Renal cortical epithelial cell (primary cell): ENCODE measurements around the gene WDR37. TPM values are rescaled to one million over a fixed set of nuclear protein-coding genes. Genes with fewer than 3 reads are reported as not detected.
A peak's percentile ranks its signal among the peaks of the same experiment; 100 is the strongest.
"Not testable (repeated sequence)": the region's sequence is repeated elsewhere in the genome, so short reads cannot be mapped to it uniquely, and the experiment has no call there.

Source experiments
- DNase-seq: peaks from one replicate; pipeline ENCODE4 v3.0.0-alpha.2; 2011; ENCODE audit warnings: low read depth
- total RNA-seq: library from RNA; depleted of rRNA; stranded (reverse); fragments of >200 nt; gene quantifications from 2 replicates; pipeline ENCODE4 v1.2.3, GENCODE V29; 2014

Gene WDR37
- total RNA-seq, 1 donor from 2014 or later, result 24.3 TPM

DNA sequence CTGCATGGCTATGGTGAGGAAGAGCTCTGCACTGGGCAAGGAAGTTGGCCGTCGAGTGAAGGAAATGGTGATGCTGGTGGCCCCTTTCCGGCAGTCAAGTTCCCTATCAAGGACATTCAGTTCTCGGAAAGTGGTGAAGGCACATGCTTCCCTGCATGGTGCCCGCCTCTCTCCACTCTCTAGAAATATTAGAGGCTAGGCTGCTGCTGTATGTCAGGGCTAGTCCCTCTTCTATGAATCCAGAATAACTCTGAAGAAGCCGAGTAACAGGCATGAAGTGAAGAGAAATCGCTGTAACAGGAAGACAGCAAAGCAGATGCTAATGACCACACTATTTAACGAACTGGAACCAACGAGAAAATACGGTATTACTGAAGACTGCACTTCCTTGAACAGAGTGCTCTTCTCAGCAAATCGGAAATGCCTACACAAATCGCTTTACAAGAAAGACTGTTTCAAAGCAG is 12.6 kb upstream of the WDR37 start:
- DNase-seq, result peak; percentile 28

DNA sequence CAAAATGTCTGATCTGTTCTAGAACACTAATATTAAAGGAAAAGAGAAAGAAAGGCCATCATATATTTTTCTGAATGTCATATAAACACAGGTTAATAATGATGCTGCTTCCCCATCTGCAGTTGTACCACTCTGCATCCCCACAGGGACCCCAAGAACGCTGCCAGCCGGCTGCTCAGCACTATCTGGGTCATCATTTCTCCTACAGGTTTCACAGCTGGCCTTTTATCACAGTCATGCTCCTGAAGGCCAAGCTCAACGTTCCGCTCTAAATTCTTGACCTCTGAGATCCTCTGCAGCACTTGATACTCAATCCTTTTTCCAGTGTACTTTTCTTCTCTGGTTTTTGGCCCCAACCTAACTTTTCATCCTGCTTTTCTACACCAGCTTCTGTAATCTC is 12.0 kb upstream of the WDR37 start:
- DNase-seq, result no peak

DNA sequence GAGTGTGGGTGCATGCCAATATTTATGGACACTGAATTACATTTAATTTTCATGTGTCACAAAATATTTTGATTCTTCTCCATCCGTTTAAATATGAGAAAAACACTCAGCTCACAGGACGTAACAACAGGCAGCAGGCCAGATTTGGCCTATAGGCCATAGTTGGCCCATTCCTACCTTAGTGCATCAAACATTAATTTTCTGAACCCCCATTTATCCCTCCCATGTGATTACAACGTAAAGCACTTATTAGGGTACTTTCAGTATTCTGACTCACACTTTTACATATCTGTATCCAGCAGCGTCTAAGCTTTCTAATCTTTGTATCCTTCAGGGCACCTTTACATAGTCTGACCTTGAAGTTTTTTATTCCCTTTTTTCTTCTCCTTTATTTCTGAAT is 11.2 kb upstream of the WDR37 start:
- no peak for DNase-seq

DNA sequence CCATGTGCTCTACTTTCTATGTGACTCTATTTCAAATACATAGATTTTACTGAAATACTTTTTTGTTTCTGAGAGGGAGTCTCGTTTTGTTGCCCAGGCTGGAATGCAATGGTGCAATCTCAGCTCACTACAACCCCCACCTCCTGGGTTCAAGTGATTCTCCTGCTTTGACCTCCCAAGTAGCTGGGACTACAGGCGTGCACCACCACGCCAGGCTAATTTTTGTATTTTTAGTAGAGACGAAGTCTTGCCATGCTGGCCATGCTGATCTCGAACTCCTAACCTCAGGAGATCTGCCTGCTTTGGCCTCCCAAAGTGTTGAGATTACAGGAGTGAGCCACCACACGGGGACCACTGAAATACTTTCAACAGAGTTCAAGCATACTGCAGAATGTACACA is 10.8 kb upstream of the WDR37 start:
- no peak for DNase-seq

DNA sequence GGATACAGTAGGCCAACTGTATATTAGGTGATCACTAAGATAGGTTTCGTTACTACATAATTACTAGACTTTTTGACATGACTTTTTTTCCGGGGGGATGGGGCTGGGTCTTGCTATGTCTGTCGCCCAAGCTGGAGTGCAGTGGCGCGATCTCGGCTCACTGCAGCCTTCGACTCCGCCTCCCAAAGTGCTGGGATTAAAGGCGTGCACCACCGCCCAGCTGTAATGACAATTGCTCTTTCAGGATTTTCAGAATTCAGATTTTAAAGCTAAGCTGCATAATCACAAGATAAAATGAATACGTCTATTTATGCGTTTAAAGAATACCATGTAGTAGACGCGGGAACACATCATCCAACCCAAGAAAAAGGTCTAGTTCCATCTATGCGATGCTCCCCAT is 8.2 kb upstream of the WDR37 start:
- no peak for DNase-seq

DNA sequence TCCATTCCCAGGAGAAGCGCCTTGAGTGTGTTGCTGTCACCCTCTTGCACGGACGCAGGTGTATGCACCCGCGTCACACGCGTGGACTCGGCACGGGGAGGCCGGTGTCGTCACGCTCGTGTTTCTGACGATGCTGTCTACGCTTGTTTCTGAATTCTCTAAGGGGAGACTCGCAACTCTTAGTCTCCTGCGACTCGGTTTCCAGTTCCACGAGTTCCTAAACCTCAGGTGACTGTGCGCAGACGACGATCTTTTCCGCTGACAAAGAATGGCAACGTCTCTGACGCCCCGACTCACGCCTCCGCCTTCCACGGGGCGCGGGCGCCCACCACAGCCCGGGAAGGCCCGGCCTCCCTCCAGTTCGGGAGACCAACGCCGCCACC is 7.8 kb upstream of the WDR37 start:
- no peak for DNase-seq

DNA sequence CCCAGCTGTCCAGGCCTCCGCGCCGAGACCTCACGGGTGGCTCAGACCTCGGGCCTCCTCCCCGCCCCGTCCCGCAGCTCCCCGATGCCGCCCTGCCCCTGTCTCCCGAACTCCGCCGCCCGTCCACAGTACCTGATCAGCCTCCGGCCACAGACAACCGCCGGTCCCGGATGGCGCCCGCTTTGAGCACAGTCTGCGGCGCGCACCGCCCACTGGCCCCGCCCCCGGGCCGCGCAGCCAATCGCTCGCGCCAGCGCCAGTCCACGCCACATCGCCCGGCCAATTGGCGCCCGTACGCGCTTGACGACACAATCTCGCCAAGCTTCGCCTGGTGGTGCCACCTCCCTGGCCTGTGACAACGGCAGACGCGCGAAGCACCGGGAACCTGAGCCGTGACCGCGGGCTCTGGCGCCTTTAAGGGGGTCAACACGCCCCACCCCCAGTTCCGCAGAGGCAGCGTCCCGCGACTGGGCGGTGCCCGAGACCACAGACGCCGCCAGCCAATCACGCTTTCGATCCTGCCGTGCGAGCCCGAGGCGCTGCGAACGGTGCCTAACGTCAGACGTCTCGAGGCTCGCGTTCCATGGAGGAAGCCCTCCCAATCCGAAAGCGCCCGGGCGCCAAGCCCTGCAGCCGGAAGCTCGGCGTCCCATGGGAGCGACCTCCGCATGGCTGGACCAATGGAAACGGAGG is 7.3 kb upstream of the WDR37 start, which contains the start of gene IDI1:
Gene IDI1 (minus strand): TSS at position 388 of the 693 bp plus-strand sequence. CDS start 116 bp downstream, at position 272.
- peak; percentile 94 for DNase-seq

DNA sequence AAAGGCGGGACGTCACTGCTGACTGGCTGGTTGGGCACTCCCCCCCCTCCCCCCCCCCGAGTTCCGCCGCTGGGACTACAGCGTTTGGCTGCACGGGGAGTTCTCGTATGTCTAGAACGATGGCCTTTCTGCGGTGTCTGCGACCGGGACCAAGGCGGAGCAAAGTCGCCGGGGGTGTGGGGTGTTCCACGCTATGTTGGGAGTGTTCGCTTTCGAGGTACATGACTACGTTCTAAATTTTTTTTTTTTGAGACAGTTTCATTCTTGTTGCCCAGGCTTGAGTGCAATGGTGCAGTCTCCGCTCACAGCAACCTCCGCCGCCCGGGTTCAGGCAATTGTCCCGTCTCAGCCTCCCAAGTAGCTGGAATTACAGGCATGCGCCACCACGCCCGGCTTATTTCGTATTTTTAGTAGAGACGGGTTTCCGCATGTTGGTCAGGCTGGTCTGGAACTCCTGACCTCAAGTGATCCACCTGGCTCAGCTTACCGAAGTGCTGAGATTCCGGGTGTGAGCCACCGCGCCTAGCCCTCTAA is 6.7 kb upstream of the WDR37 start:
- peak; percentile 31 for DNase-seq

DNA sequence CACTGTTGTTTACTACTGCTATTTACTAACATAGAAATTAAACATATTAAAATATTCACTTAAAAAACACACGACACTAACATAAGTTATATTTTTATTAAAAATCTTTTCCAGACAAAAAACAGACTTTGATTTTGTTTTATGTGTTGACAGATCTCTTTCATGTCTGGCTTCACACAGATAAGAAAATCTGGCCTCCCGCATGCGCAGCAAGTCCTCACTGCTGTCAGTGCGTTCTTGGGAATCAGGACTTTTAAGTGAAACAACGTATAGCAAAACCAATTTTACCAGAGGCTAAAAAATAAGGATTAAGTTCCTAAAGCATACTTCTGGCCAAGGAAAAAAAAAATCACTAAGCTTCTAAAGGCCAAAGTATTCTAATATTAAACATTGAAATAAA is 6.0 kb upstream of the WDR37 start:
- DNase-seq, result no peak

DNA sequence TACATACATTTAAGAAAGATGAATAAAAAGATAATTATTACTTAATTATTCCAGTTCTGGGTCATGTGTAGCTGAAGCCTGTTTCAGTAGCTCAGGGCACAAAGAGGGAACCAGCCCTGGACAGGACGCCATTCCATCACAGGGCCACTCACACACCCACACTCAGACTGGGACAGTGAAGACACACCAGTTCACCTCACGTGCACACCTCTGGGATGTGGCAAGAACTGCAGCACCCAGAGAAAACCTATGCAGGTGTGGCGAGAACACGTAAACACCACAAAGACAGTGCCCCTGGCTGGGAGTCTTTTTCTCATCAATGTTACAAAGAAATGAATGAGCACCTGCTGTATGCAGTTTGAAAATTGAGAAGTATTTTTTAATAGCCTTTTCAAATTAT is 5.6 kb upstream of the WDR37 start:
- DNase-seq, result no peak

DNA sequence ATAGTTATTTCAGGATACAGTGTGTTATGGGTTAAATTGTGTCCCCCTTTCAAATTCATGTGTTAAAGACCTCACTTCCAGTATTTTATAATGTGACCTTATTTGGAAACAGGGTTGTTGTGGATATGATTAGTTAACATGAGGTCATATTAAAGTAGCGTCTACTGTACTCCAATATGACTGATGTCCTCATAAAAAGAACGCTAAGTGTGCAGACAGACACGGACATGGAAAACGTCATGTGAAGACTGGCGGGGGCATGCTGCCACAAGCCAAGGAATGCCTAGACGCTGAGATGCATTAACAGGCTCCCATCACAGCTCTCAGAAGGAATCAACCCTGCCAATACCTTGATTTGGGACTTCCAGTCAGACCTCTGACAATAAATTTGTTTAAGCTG is 1.5 kb upstream of the WDR37 start:
- no peak for DNase-seq

DNA sequence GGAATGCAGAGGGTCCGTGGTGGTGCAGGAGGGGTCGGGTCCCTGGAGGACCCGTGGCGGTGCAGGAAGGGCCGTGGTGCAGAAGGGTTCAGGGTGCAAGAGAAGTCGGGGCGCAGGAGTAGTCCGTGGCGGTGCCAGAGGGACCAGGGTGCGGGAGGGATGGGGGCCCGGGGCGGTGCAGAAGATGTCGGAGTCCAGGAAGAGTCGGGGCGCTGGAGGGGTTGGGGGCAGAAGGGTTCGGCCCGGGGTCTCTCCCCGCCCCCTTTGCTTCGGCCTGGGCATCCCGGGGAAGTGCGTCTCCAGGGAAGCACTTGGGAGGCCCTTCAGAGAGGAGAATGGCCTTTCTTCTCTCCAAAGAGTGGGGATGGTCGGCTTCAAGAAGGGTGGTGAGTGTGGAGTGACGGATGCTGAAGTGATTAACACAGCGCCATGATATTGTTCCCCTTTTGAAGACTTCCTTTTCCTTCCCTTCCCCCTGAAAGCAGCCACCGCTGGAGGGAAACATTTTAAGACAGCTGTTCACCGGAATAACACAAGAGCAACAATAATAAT is 997 bp downstream of the WDR37 start:
- DNase-seq, result no peak

DNA sequence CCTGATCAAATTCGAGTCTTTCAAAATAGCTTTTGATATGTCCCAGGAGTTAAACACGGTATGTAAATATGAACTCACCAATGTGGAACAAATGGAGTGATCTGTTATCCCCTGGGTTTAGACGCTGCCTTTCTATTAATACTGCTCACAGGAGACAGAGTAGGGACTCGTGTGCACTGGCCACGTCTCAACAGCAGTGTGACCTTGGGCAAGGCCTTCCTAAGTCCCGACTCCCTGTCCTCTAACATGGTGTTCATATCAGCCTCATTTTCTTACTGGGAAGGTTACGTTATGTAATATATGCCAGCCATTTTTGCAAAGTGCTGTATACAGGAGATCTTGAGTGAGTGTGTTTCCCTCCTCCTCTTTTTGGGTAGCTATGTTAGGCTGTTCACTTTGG is 1.8 kb downstream of the WDR37 start:
- no peak for DNase-seq

DNA sequence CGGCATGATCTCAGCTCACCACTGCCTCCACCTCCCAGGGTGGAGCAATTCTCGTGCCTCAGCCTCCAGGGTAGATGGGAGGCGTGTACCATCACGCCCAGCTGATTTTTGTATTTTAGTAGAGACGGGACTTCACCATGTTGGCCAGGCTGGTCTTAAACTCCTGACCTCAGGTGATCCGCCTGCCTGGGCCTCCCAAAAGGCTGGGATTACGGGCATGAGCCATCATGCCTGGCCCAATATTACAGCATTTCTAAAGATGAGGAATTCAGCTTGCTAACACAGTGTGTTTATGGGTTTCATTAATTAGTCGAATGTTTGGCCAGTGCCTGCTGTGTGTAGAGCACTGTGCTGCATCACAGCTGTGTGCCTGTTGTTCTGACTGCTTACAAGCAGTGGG is 3.7 kb downstream of the WDR37 start:
- no peak for DNase-seq

DNA sequence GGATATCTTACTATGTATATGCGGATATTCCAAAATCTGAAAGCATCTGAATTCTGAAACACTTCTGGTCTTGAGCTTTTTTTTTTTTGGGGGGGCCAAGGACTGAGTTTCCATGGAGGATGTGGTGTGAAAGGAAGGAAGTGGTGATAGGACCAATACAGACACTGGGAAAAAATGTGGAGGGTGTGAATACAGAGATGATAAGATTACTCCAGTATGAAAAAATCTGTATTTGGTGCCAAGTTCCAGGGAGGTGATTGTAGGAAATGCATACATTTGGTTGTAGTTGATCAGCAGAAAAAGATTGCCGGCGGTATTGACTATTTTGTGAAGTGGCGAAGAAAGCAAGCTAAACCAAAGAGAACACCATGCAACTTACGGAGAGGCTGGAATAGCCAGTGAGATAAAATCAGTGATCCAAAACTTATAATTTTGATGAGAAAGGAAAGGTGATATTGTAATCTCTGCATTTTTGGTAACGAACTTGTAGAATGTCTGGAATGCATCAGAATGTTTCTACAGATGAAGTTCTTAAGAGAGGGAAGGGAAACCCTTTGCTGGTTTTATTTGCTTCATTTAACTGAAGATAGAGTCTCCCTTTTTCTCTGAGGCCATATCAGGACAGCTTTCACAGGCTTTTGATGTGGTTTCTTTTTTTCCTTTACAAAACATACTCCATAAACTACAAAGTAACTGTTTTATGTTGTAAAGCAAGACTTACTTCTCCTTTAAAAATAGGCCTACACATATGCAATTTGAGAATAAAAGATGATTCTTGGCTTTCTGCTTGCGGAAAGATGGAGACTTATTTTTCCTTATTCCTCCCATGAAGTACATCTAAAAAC is 6.0 kb downstream of the WDR37 start:
- DNase-seq, result no peak

DNA sequence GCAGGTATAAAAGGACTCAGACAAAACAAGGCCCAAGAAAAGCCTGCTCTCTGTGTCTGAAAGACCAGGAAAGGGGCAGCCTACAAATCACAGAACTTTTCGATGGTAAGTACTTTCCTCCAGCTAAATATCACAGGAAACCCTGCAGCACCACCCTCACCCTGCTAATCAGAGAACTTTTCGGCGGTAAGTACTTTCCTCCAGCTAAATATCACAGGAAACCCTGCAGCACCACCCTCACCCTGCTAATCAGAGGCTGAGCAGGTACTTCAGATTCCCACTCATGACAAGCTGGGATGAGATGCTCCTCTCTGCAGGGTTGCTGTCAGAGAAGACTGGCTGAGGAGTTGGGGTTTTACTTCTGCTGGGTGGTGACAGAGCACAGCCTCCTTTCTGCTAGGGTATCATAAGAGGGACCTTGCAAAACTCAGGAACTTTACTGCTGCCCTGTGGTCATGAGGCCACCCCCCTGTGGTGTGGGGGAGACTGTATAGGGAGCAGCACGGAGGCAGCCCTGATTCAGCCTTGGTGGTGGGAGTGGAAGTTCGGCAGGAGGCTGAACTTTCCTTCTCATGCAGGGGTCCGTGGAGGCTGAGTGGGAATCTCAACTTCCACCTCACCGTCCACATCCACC is 7.2 kb downstream of the WDR37 start:
- DNase-seq, result no peak

DNA sequence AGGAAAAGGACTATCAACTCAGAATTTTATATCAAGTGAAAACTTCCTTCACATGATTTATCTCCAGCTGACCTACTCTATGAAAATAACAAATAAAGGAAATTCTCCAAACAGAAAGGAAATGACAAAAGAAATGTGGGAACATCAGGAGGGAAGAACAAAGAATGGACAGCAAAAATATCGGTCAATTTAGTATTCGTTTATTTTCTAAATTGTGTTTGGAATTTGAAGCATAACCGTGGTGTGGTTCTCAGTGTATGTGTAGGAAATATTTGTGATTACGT is 8.7 kb downstream of the WDR37 start:
- DNase-seq, result no peak

DNA sequence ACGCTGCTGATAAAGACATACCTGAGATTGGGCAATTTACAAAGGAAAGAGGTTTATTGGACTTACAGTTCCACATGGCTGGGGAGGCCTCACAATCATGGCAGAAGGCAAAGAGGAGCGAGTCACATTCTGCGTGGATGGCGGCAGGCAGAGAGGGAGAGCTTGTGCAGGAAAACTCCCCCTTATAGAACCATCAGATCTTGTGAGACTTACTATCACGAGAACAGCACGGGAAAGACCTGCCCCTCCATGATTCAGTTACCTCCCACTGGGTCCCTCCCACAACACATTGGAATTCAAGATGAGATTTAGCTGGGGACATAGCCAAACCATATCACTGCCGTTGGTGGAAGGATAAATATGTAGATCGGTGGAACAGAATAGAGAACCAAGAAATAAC is 10.5 kb downstream of the WDR37 start:
- DNase-seq, result not testable (repeated sequence)

DNA sequence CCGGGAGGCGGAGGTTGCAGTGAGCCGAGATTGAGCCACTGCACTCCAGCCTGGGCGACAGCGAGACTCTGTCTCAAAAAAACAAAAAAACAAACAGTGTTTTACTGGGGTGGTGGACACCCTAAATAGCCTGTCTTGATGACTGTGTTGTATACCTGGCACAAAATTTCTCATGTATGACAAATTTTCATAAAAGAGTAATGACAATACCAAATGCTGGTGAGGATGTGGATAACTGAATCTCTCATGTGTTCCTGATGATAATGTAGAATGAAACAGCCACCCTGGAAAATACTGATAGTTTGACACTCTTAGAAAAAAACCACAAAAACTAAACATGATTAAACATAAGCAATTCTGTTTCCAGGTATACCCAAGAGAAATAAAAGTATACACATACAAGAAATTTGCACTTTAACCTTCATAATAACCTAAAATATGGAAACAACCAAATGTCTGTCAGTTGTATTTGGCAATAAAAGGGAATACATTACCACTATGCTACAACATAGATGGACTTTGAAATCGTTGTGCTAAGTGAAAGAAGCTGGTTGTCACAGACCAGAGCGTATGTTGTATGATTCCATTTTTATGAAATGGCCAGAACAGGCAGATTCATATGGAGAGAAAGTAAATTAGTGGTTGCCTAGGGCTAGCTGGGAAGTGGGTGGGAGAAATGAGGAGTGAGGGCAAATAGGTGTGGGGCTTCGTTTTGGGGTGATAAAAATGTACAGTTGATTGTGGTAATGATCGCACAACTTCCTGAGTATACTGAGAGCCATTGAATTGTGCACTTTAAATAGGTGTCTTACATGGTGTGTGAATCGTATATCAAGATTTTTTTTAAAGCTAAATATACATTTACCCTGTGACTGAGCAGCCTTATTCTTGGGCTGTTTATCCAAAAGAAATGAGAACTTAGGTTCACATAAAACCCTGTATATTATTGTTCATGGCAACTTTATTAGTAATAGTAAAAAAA is 12.5 kb downstream of the WDR37 start:
- no peak for DNase-seq

DNA sequence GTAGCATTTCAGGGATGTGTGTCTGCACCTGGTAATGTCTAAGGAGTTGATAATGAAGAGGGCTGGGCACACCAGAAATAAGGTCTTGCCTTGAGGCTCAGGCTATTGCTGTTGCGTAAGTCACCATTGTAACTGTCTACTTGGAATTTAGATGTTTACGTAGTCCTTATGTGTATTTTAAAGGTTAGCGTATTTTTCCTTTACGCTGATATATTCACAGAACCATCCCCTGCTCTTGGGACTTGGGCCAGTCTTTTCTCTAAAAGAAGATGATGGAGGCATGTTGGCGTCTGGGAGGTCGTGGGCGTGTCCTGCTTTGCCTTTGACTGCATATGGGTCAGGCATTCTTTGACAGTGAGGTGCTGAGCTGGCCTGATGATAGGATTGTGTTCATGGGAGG is 14.7 kb downstream of the WDR37 start:
- no peak for DNase-seq

DNA sequence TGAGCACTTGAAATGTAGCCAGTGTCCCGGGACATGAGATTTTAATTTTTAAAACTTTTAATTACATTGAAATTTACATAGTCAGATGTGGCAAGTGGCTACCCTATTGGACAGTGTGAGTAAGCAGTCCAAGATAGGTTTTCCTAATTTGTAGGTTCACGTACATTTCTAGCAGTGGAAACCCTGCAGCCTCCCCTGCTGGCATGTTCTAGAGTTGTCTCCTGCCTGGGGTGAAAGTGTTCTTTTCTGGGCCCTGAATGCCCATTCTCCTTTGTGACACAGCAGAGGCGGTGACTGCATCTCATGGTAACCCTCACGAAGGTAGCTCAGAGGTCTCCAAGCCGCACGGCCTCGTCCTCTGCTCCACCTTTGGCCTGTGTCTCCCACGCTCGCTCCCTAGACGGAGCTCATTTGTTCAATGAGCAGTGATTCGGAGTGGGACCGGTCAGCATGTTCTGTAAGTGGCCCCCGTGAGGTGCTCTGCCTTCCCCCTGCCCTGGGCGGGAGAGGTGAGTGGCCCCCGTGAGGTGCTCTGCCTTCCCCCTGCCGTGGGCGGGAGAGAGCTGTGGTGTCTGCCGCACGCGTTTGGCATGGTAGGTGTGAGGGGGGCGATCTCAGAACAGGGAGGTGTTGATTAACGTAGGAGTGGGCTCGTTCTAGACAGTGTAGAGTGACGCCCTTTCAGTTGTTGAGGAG is 18.0 kb downstream of the WDR37 start:
- DNase-seq, result no peak
